B cell (primary cell): Measurements from ENCODE around the gene DNAI2.

Experiments used
- CTCF ChIP-seq: fragments of 200-600 bp; IDR thresholded peaks from one replicate; pipeline ENCODE4 v1.8.0; 2022; ENCODE audit warnings: antibody characterized with exemption, mild to moderate bottlenecking
- EZH2 ChIP-seq: IDR thresholded peaks from 2 replicates; pipeline ENCODE4 v1.6.1; 2012; ENCODE audit warnings: borderline replicate concordance, low read depth, mild to moderate bottlenecking, moderate library complexity, low read length; ENCODE audit not compliant: insufficient read depth, poor library complexity, severe bottlenecking

DNA sequence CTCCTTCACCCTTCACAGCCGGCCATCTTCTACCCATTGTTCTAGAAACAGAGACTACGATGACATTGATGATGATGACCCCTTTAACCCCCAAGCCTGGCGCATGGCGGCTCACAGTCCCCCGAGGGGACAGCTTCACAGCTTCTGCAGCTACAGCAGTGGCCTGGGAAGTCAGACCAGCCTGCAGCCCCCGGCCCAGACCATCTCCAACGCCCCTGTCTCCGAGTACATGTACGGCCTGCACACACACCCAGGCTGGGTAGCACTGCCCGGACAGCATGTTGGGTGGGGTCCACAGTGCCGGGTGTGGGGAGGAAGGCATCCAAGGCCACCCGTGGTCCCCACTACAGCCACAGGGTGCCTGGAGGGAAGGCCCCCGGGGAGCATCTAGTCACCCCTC is 21.0 kb upstream of the DNAI2 start:
- TF ChIP-seq EZH2 (no peak), CTCF (no peak)
